ENCODE data around the gene CLCA1.
"Not testable (repeated sequence)": the region's sequence is repeated elsewhere in the genome, so short reads cannot be mapped to it uniquely, and the experiment has no call there.

The CLCA1 gene

GRCh38 chr1:86466109-86466844 is 2.5 kb upstream of the CLCA1 start:
- DNase-seq (ENCODE audit: low read depth in 2 of 2), result no peak

- no peak for DNase-seq (ENCODE audit: low read depth in 2 of 2)
These were observed 1.7 kb upstream of the CLCA1 start for GRCh38 chr1:86466986-86467385.

- no peak for DNase-seq (ENCODE audit: low read depth in 2 of 2)
These were observed 2.1 kb downstream of the CLCA1 start for GRCh38 chr1:86470859-86471258.

- DNase-seq (ENCODE audit: low read depth in 2 of 2), result no peak
These were observed 2.6 kb downstream of the CLCA1 start for GRCh38 chr1:86471291-86471690.

- DNase-seq (ENCODE audit: low read depth in 2 of 2), result no peak
These were observed 3.4 kb downstream of the CLCA1 start for GRCh38 chr1:86472152-86472551.

- DNase-seq (ENCODE audit: low read depth in 2 of 2), result no peak
These were observed 4.0 kb downstream of the CLCA1 start for GRCh38 chr1:86472767-86473166.

- DNase-seq (ENCODE audit: low read depth in 2 of 2), result no peak
These were observed 8.5 kb downstream of the CLCA1 start for GRCh38 chr1:86477256-86477655.

- DNase-seq (ENCODE audit: low read depth in 2 of 2), result no peak
These were observed 9.0 kb downstream of the CLCA1 start for GRCh38 chr1:86477682-86478081.

- no peak for DNase-seq (ENCODE audit: low read depth in 2 of 2)
These were observed 9.9 kb downstream of the CLCA1 start for GRCh38 chr1:86478416-86479156.

GRCh38 chr1:86481966-86482365 is 13.2 kb downstream of the CLCA1 start:
- no peak for DNase-seq (ENCODE audit: low read depth in 2 of 2)

GRCh38 chr1:86487131-86487810 is 18.5 kb downstream of the CLCA1 start:
- DNase-seq (ENCODE audit: low read depth in 2 of 2), result no peak

GRCh38 chr1:86487811-86488141 is 19.0 kb downstream of the CLCA1 start:
- no peak for DNase-seq (ENCODE audit: low read depth in 2 of 2)

- DNase-seq (ENCODE audit: low read depth in 2 of 2), result no peak
These were observed 20.6 kb downstream of the CLCA1 start for GRCh38 chr1:86489242-86489878.

- no peak for DNase-seq (ENCODE audit: low read depth in 2 of 2)
These were observed 22.6 kb downstream of the CLCA1 start for GRCh38 chr1:86491171-86491950.

GRCh38 chr1:86498281-86498680 is 29.6 kb downstream of the CLCA1 start:
- no peak for DNase-seq (ENCODE audit: low read depth in 2 of 2)

- DNase-seq (ENCODE audit: low read depth in 2 of 2), result no peak
These were observed 31.4 kb downstream of the CLCA1 start for GRCh38 chr1:86499987-86500593.

GRCh38 chr1:86500714-86501113 is 32.0 kb downstream of the CLCA1 start:
- no peak for DNase-seq (ENCODE audit: low read depth in 2 of 2)

GRCh38 chr1:86502125-86502646 is 33.5 kb downstream of the CLCA1 start:
- DNase-seq (ENCODE audit: low read depth in 2 of 2), result not testable (repeated sequence)

GRCh38 chr1:86502721-86503405 is 34.1 kb downstream of the CLCA1 start:
- DNase-seq (ENCODE audit: low read depth in 2 of 2), result no peak

GRCh38 chr1:86503406-86504136 is 34.8 kb downstream of the CLCA1 start:
- no peak for DNase-seq (ENCODE audit: low read depth in 2 of 2)

Data from stimulated activated CD8-positive, alpha-beta memory T cell treated with anti-CD3 and anti-CD28 coated beads, Interleukin-7, amount 100 ng/mL, for 1 hour (primary cell).